ENCODE results near the gene ZSWIM5.
"Not testable (repeated sequence)": the region's sequence is repeated elsewhere in the genome, so short reads cannot be mapped to it uniquely, and the experiment has no call there.

DNA sequence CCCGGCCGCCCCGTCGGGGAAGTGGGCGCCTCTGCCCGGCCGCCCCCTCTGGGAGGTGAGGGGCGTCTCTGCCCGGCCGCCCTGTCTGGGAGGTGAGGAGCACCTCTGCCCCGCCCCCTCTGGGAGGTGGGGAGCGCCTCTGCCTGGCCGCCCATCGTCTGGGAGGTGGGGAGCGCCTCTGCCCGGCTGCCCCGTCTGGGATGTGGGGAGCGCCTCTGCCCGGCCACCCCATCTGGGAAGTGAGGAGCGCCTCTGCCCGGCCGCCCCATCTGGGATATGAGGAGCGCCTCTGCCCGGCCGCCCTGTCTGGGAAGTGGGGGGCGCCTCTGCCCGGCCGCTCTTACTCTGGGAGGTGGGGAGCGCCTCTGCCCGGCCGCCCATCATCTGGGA, 100.3 kb downstream of the ZSWIM5 start:
- not testable (repeated sequence) for TF ChIP-seq CTCF (IDR thresholded peaks at IDR 0.05 in 8 of 11, conservative IDR thresholded peaks at IDR 0.05 in 3 of 11); POLR2A (IDR thresholded peaks at IDR 0.05)
